ENCODE measurements around the gene ARHGAP9. TPM values are rescaled to one million over a fixed set of nuclear protein-coding genes. Genes with fewer than 3 reads are reported as not detected.

The ARHGAP9 gene
- total RNA-seq: 0.90 to 1.1 TPM in 2 of 3 replicates, not detected in the other

GRCh38 chr12:57479376-57480115, at the start of gene ARHGAP9:
TSS of gene ARHGAP9 (minus strand) at chr12:57479866. CDS start at chr12:57479406, 460 bp downstream.
- Mint-ChIP-seq H3K36me3 (no peaks in the 10 kb centered on the region), H3K9me3 (no peaks in the 10 kb centered on the region), H3K4me1 (peaks cover 28% of the 10 kb centered on the region), H3K27me3 (ENCODE audit: low read depth) (peaks cover 68% of the 10 kb centered on the region), H3K27ac (no peak within 1 kb of the TSS), H3K4me3 (no peak within 1 kb of the TSS)
- TF ChIP-seq CTCF (IDR thresholded peaks at IDR 0.05; ENCODE audit: unreplicated experiment): no peak
- no peak for DNase-seq (ENCODE audit: low spot score in 2 of 2, unreplicated experiment in 2 of 2)

- DNase-seq (ENCODE audit: low spot score in 2 of 2, unreplicated experiment in 2 of 2): no peak
- Mint-ChIP-seq H3K4me3 (no peak overlapping the region), H3K36me3 (peaks cover 15% of the 10 kb centered on the region)
These were observed 49.3 kb upstream of the ARHGAP9 start for GRCh38 chr12:57528831-57529555.

GRCh38 chr12:57528176-57528575, 48.5 kb upstream of the ARHGAP9 start:
- Mint-ChIP-seq H3K9me3 (no peaks in the 10 kb centered on the region), H3K4me1 (peaks cover 19% of the 10 kb centered on the region), H3K4me3 (no peak overlapping the region), H3K36me3 (peaks cover 13% of the 10 kb centered on the region), H3K27me3 (ENCODE audit: low read depth) (no peaks in the 10 kb centered on the region), H3K27ac (no peak overlapping the region)
- DNase-seq (ENCODE audit: low spot score in 2 of 2, unreplicated experiment in 2 of 2): no peak
- no peak for TF ChIP-seq CTCF (IDR thresholded peaks at IDR 0.05; ENCODE audit: unreplicated experiment)

More at GRCh38 chr12:57528831-57529555, 49.3 kb upstream of the ARHGAP9 start:
- Mint-ChIP-seq H3K4me1 (peaks cover 11% of the 10 kb centered on the region), H3K9me3 (no peaks in the 10 kb centered on the region), H3K27ac (peak overlapping the region; percentile 25), H3K27me3 (ENCODE audit: low read depth) (no peaks in the 10 kb centered on the region)
- no peak for TF ChIP-seq CTCF (IDR thresholded peaks at IDR 0.05; ENCODE audit: unreplicated experiment)

GRCh38 chr12:57527184-57527583, 47.5 kb upstream of the ARHGAP9 start:
- no peak for DNase-seq (ENCODE audit: low spot score in 2 of 2, unreplicated experiment in 2 of 2)
- Mint-ChIP-seq H3K4me3 (no peak overlapping the region), H3K27ac (peak overlapping the region; percentile 30), H3K36me3 (peaks cover 8% of the 10 kb centered on the region), H3K27me3 (ENCODE audit: low read depth) (no peaks in the 10 kb centered on the region), H3K9me3 (no peaks in the 10 kb centered on the region), H3K4me1 (peaks cover 20% of the 10 kb centered on the region)
- TF ChIP-seq CTCF (IDR thresholded peaks at IDR 0.05; ENCODE audit: unreplicated experiment): no peak

GRCh38 chr12:57526477-57527126, 46.9 kb upstream of the ARHGAP9 start:
- Mint-ChIP-seq H3K4me1 (peaks cover 26% of the 10 kb centered on the region), H3K36me3 (peaks cover 8% of the 10 kb centered on the region), H3K27me3 (ENCODE audit: low read depth) (no peaks in the 10 kb centered on the region), H3K9me3 (no peaks in the 10 kb centered on the region), H3K27ac (no peak overlapping the region), H3K4me3 (no peak overlapping the region)
- no peak for DNase-seq (ENCODE audit: low spot score in 2 of 2, unreplicated experiment in 2 of 2)
- no peak for TF ChIP-seq CTCF (IDR thresholded peaks at IDR 0.05; ENCODE audit: unreplicated experiment)

Measured in mesothelial cell of epicardium (in vitro differentiated cells).